Activated naive CD4-positive, alpha-beta T cell treated with anti-CD3 and anti-CD28 coated beads, Interleukin-2, amount 10 ng/mL, durations not matched to agents 7 days and 5 days (primary cell): Measurements from ENCODE around the gene PROSER3.

Experiments used
- CTCF ChIA-PET: fragments of 350-600 bp; sonication (Branson Sonifier 250); formaldehyde crosslinking; loops from one replicate; lab custom pipeline; 2021; ENCODE audit warnings: antibody characterized with exemption; lab: Charles Lee
- DNase-seq: peaks from one replicate; pipeline ENCODE4 v3.0.0-alpha.2; 2020
- H3K27ac Mint-ChIP-seq: one replicate; pipeline ENCODE4 v1.8.0; 2021; ENCODE audit warnings: mild to moderate bottlenecking, moderate library complexity, mixed read lengths
- H3K27me3 Mint-ChIP-seq: one replicate; pipeline ENCODE4 v1.8.0; 2021; ENCODE audit warnings: mild to moderate bottlenecking, mixed read lengths
- H3K36me3 Mint-ChIP-seq: one replicate; pipeline ENCODE4 v1.8.0; 2021; ENCODE audit warnings: mixed read lengths
- H3K4me1 Mint-ChIP-seq: one replicate; pipeline ENCODE4 v1.8.0; 2021; ENCODE audit warnings: mixed read lengths
- H3K4me3 Mint-ChIP-seq: one replicate; pipeline ENCODE4 v1.8.0; 2021; ENCODE audit warnings: mild to moderate bottlenecking, moderate library complexity, mixed read lengths
- H3K9me3 Mint-ChIP-seq: one replicate; pipeline ENCODE4 v1.8.0; 2021; ENCODE audit warnings: mixed read lengths

PROSER3 gene

GRCh38 chr19:35777086-35777841 is 19.3 kb downstream of the PROSER3 start:
- H3K36me3 Mint-ChIP-seq: peaks cover 33% of the 10 kb centered on the region
- H3K4me1 Mint-ChIP-seq: peaks cover 28% of the 10 kb centered on the region
- peak overlapping the region; percentile 81 for H3K4me3 Mint-ChIP-seq
- no peaks in the 10 kb centered on the region for H3K27me3 Mint-ChIP-seq
- no peak for DNase-seq
- peak overlapping the region; percentile 66 for H3K27ac Mint-ChIP-seq
- no peaks in the 10 kb centered on the region for H3K9me3 Mint-ChIP-seq
- CTCF ChIA-PET: interaction anchor here (0.6 to 1.4 kb wide), 3 partner anchors 12 to 244 kb away, joined by 3 to 5 read pairs (median 4); no protein-coding TSS in a partner anchor

GRCh38 chr19:35777961-35778360 is 20.0 kb downstream of the PROSER3 start:
- Mint-ChIP-seq H3K4me3 (peak overlapping the region; percentile 38), H3K4me1 (peaks cover 28% of the 10 kb centered on the region), H3K9me3 (no peaks in the 10 kb centered on the region), H3K27me3 (no peaks in the 10 kb centered on the region), H3K36me3 (peaks cover 38% of the 10 kb centered on the region), H3K27ac (no peak overlapping the region)
- no peak for DNase-seq
- CTCF ChIA-PET: no interaction called here

- CTCF ChIA-PET: no interaction called here
- H3K4me1 Mint-ChIP-seq: peaks cover 28% of the 10 kb centered on the region
- no peaks in the 10 kb centered on the region for H3K9me3 Mint-ChIP-seq
- no peak overlapping the region for H3K4me3 Mint-ChIP-seq
- H3K36me3 Mint-ChIP-seq: peaks cover 44% of the 10 kb centered on the region
- DNase-seq: no peak
- H3K27me3 Mint-ChIP-seq: no peaks in the 10 kb centered on the region
- H3K27ac Mint-ChIP-seq: no peak overlapping the region
These were observed 21.1 kb downstream of the PROSER3 start for GRCh38 chr19:35779033-35779432.

GRCh38 chr19:35780058-35780457 is 22.1 kb downstream of the PROSER3 start:
- Mint-ChIP-seq H3K36me3 (peaks cover 44% of the 10 kb centered on the region), H3K9me3 (no peaks in the 10 kb centered on the region), H3K27ac (no peak overlapping the region), H3K27me3 (no peaks in the 10 kb centered on the region), H3K4me3 (no peak overlapping the region), H3K4me1 (peaks cover 20% of the 10 kb centered on the region)
- CTCF ChIA-PET: no interaction called here
- no peak for DNase-seq

GRCh38 chr19:35780717-35781116 is 22.7 kb downstream of the PROSER3 start:
- H3K4me3 Mint-ChIP-seq: no peak overlapping the region
- no peak for DNase-seq
- no peak overlapping the region for H3K27ac Mint-ChIP-seq
- no peaks in the 10 kb centered on the region for H3K9me3 Mint-ChIP-seq
- peaks cover 46% of the 10 kb centered on the region for H3K36me3 Mint-ChIP-seq
- no peaks in the 10 kb centered on the region for H3K27me3 Mint-ChIP-seq
- H3K4me1 Mint-ChIP-seq: peaks cover 18% of the 10 kb centered on the region
- CTCF ChIA-PET: no interaction called here

GRCh38 chr19:35781650-35782049 is 23.7 kb downstream of the PROSER3 start:
- Mint-ChIP-seq H3K27me3 (no peaks in the 10 kb centered on the region), H3K9me3 (no peaks in the 10 kb centered on the region), H3K27ac (no peak overlapping the region), H3K36me3 (peaks cover 50% of the 10 kb centered on the region), H3K4me1 (peaks cover 12% of the 10 kb centered on the region), H3K4me3 (no peak overlapping the region)
- CTCF ChIA-PET: no interaction called here
- no peak for DNase-seq

- Mint-ChIP-seq H3K4me1 (peaks cover 3% of the 10 kb centered on the region), H3K4me3 (no peak overlapping the region), H3K36me3 (peaks cover 42% of the 10 kb centered on the region), H3K9me3 (no peaks in the 10 kb centered on the region), H3K27me3 (no peaks in the 10 kb centered on the region), H3K27ac (no peak overlapping the region)
- CTCF ChIA-PET: no interaction called here
- DNase-seq: no peak
These were observed 24.6 kb downstream of the PROSER3 start for GRCh38 chr19:35782589-35782988.

- DNase-seq: no peak
- CTCF ChIA-PET: no interaction called here
- no peaks in the 10 kb centered on the region for H3K9me3 Mint-ChIP-seq
- H3K36me3 Mint-ChIP-seq: peaks cover 34% of the 10 kb centered on the region
- H3K4me3 Mint-ChIP-seq: no peak overlapping the region
- H3K4me1 Mint-ChIP-seq: no peaks in the 10 kb centered on the region
- H3K27ac Mint-ChIP-seq: no peak overlapping the region
- H3K27me3 Mint-ChIP-seq: no peaks in the 10 kb centered on the region
These were observed 25.8 kb downstream of the PROSER3 start for GRCh38 chr19:35783469-35784434.

GRCh38 chr19:35784503-35785338 is 26.7 kb downstream of the PROSER3 start:
- Mint-ChIP-seq H3K36me3 (peaks cover 29% of the 10 kb centered on the region), H3K27me3 (no peaks in the 10 kb centered on the region), H3K4me3 (no peak overlapping the region), H3K9me3 (no peaks in the 10 kb centered on the region), H3K4me1 (no peaks in the 10 kb centered on the region), H3K27ac (no peak overlapping the region)
- no peak for DNase-seq
- CTCF ChIA-PET: no interaction called here

- no peak overlapping the region for H3K27ac Mint-ChIP-seq
- no peak overlapping the region for H3K4me3 Mint-ChIP-seq
- peaks cover 25% of the 10 kb centered on the region for H3K36me3 Mint-ChIP-seq
These were observed 27.3 kb downstream of the PROSER3 start for GRCh38 chr19:35785339-35785627.

GRCh38 chr19:35786299-35787160 is 28.6 kb downstream of the PROSER3 start:
- no peak overlapping the region for H3K4me3 Mint-ChIP-seq
- DNase-seq: no peak
- no peaks in the 10 kb centered on the region for H3K27me3 Mint-ChIP-seq
- CTCF ChIA-PET: interaction anchor here (1.1 kb wide), 1 partner anchor 39 kb away, joined by 3 read pairs; no protein-coding TSS in a partner anchor
- H3K9me3 Mint-ChIP-seq: no peaks in the 10 kb centered on the region
- H3K27ac Mint-ChIP-seq: no peak overlapping the region
- peaks cover 19% of the 10 kb centered on the region for H3K36me3 Mint-ChIP-seq
- H3K4me1 Mint-ChIP-seq: no peaks in the 10 kb centered on the region

More at GRCh38 chr19:35785339-35785627, 27.3 kb downstream of the PROSER3 start:
- DNase-seq: no peak
- CTCF ChIA-PET: no interaction called here
- H3K9me3 Mint-ChIP-seq: no peaks in the 10 kb centered on the region
- no peaks in the 10 kb centered on the region for H3K27me3 Mint-ChIP-seq
- H3K4me1 Mint-ChIP-seq: no peaks in the 10 kb centered on the region

GRCh38 chr19:35787227-35787799 is 29.3 kb downstream of the PROSER3 start:
- Mint-ChIP-seq H3K27me3 (no peaks in the 10 kb centered on the region), H3K36me3 (peaks cover 16% of the 10 kb centered on the region), H3K4me3 (no peak overlapping the region), H3K27ac (no peak overlapping the region), H3K9me3 (no peaks in the 10 kb centered on the region), H3K4me1 (no peaks in the 10 kb centered on the region)
- CTCF ChIA-PET: interaction anchor here (1.1 kb wide), 1 partner anchor 40 kb away, joined by 3 read pairs; no protein-coding TSS in a partner anchor
- DNase-seq: no peak
